ENCODE results near the gene CALML5.
"Not testable (repeated sequence)": the region's sequence is repeated elsewhere in the genome, so short reads cannot be mapped to it uniquely, and the experiment has no call there.

DNA sequence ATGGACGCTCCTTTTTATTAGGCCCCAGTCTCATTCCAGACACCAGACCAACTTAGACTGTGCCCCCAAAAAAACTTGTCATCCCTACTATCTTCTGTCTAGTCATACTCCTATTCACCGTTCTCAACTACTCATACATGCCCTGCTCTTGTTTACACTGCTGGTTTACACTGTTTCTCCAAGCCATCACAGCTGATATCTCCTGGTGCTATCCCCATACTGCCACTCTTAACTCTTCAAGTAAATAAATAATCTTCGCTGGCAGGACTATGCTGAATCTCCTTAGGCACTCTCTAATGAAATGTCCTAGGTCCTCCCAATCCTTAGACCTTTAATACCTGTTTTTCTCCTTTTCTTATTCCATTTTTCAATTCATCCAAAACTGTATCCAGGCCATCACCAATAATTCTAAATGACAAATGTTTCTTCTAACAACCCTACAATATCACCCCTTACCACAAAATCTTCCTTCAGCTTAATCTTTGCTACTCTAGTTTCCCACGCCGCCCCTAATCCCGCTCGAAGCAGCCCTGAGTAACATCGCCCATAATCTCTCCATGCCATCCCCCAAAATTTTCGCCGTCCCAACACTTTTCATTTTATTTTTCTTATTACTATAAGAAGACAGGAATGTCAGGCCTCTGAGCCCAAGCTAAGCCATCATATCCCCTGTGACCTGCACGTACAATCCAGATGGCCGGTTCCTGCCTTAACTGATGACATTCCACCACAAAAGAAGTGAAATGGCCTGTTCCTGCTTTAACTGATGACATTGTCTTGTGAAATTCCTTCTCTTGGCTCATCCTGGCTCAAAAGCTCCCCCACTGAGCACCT lies 23.2 kb downstream of the CALML5 start:
- TF ChIP-seq POLR2AphosphoS5 (IDR thresholded peaks at IDR 0.05; ENCODE audit: borderline replicate concordance, low read depth, low read length); EZH2 (IDR thresholded peaks at IDR 0.05): not testable (repeated sequence)

Data from SK-N-MC (cell line).